Neural progenitor cell (in vitro differentiated cells): ENCODE results near the gene PCSK2. TPM values are rescaled to one million over a fixed set of nuclear protein-coding genes. Genes with fewer than 3 reads are reported as not detected.

ENCODE experiments used
- DNase-seq: peaks from one replicate; pipeline ENCODE4 v3.0.0-alpha.2; 2016; ENCODE audit warnings: low spot score
- H2AFZ ChIP-seq: fragments of 200-600 bp; sonication (generic); replicated peaks from 2 replicates; pipeline ENCODE4 v1.6.1; 2016; ENCODE audit warnings: antibody characterized with exemption
- H3F3A ChIP-seq: fragments of 200-600 bp; sonication (generic); 2 replicates; pipeline ENCODE4 v1.6.1; 2016; ENCODE audit warnings: antibody characterized with exemption, low read depth
- H3K27ac ChIP-seq: fragments of 200-600 bp; sonication (generic); 2 replicates; pipeline ENCODE4 v1.5.1; 2016; ENCODE audit warnings: mild to moderate bottlenecking
- H3K27me3 ChIP-seq: fragments of 200-600 bp; sonication (generic); 2 replicates; pipeline ENCODE4 v1.6.1; 2016; ENCODE audit warnings: mild to moderate bottlenecking, moderate library complexity
- H3K36me3 ChIP-seq: fragments of 200-600 bp; sonication (generic); 2 replicates; pipeline ENCODE4 v1.5.1; 2016
- H3K4me1 ChIP-seq: fragments of 200-600 bp; sonication (generic); 2 replicates; pipeline ENCODE4 v1.6.1; 2016; ENCODE audit warnings: mixed run types
- H3K4me2 ChIP-seq: fragments of 200-600 bp; sonication (generic); 2 replicates; pipeline ENCODE4 v1.6.1; 2016
- H3K4me3 ChIP-seq: fragments of 200-600 bp; sonication (generic); 2 replicates; pipeline ENCODE4 v1.5.1; 2016
- H3K79me2 ChIP-seq: fragments of 200-600 bp; sonication (generic); 2 replicates; pipeline ENCODE4 v1.6.1; 2016; ENCODE audit warnings: low read depth
- H3K9ac ChIP-seq: fragments of 200-600 bp; sonication (generic); 2 replicates; pipeline ENCODE4 v1.6.1; 2016
- H3K9me3 ChIP-seq: fragments of 200-600 bp; sonication (generic); 2 replicates; pipeline ENCODE4 v1.5.1; 2016; ENCODE audit warnings: low read depth
- H4K20me1 ChIP-seq: fragments of 200-600 bp; sonication (generic); 2 replicates; pipeline ENCODE4 v1.6.1; 2016; ENCODE audit warnings: low read depth
- H3K27ac Mint-ChIP-seq: 3 replicates; pipeline ENCODE4 v1.8.0; 2021; ENCODE audit warnings: mixed read lengths
- H3K27me3 Mint-ChIP-seq: 2 replicates; pipeline ENCODE4 v1.8.0; 2022; ENCODE audit warnings: low read depth, mild to moderate bottlenecking, inconsistent platforms, moderate library complexity, mixed read lengths; ENCODE audit not compliant: insufficient read depth
- H3K36me3 Mint-ChIP-seq: 3 replicates; pipeline ENCODE4 v1.8.0; 2021; ENCODE audit warnings: mixed read lengths
- H3K4me1 Mint-ChIP-seq: 3 replicates; pipeline ENCODE4 v1.8.0; 2021; ENCODE audit warnings: mixed read lengths
- H3K4me3 Mint-ChIP-seq: 3 replicates; pipeline ENCODE4 v1.8.0; 2021; ENCODE audit warnings: mild to moderate bottlenecking, moderate library complexity, mixed read lengths
- H3K9me3 Mint-ChIP-seq: 3 replicates; pipeline ENCODE4 v1.8.0; 2020; ENCODE audit warnings: mixed read lengths
- EZH2 ChIP-seq: fragments of 200-600 bp; sonication (generic); IDR thresholded peaks from 2 replicates; pipeline ENCODE4 v1.6.1; 2017; ENCODE audit warnings: antibody characterized with exemption, mild to moderate bottlenecking, moderate library complexity
- EZH2phosphoT487 ChIP-seq: fragments of 200-600 bp; sonication (generic); IDR thresholded peaks from 2 replicates; pipeline ENCODE4 v1.6.1; 2017; ENCODE audit warnings: antibody characterized with exemption
- total RNA-seq: library from RNA; depleted of rRNA; stranded (reverse); fragments of >200 nt; gene quantifications from 2 replicates; pipeline ENCODE4 v1.2.3, GENCODE V29; 2015; ENCODE audit warnings: low replicate concordance
- TF ChIP-seq, protein P1 (sequence below): fragments of 200-600 bp; sonication (generic); IDR thresholded peaks from 2 replicates; pipeline ENCODE4 v1.5.1; 2017; ENCODE audit warnings: antibody characterized with exemption, mild to moderate bottlenecking

The PCSK2 gene
- total RNA-seq, 1 donor from 2014 or later: 0.07 TPM

DNA sequence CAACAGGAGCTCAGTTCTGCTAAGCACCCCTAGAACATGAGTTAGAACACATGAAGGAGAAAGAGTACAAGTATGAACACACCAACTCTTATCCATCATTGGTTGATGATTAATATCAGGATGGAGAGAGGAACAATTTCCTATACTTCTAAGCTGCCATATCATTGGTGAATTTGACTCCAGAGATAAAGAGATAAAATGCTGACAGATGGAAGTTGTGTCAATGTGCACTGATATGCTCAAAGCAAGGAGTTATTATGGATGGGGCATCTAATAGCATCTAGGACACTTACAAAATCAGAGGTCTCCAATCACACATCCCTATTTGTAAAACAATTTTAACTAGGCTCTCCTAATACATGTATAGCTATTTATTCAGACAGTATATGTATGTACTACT, 159.0 kb downstream of the PCSK2 start:
- Mint-ChIP-seq H3K36me3 (no peaks in the 10 kb centered on the region), H3K27me3 (no peaks in the 10 kb centered on the region), H3K4me3 (no peak overlapping the region), H3K4me1 (no peaks in the 10 kb centered on the region), H3K9me3 (no peaks in the 10 kb centered on the region), H3K27ac (no peak overlapping the region)
- no peaks in the 10 kb centered on the region for H3F3A ChIP-seq
- no peak overlapping the region for H3K4me3 ChIP-seq
- no peaks in the 10 kb centered on the region for H4K20me1 ChIP-seq
- H3K9ac ChIP-seq: no peak overlapping the region
- no peak overlapping the region for H2AFZ ChIP-seq
- H3K27me3 ChIP-seq: no peaks in the 10 kb centered on the region
- TF ChIP-seq, protein P1, sequence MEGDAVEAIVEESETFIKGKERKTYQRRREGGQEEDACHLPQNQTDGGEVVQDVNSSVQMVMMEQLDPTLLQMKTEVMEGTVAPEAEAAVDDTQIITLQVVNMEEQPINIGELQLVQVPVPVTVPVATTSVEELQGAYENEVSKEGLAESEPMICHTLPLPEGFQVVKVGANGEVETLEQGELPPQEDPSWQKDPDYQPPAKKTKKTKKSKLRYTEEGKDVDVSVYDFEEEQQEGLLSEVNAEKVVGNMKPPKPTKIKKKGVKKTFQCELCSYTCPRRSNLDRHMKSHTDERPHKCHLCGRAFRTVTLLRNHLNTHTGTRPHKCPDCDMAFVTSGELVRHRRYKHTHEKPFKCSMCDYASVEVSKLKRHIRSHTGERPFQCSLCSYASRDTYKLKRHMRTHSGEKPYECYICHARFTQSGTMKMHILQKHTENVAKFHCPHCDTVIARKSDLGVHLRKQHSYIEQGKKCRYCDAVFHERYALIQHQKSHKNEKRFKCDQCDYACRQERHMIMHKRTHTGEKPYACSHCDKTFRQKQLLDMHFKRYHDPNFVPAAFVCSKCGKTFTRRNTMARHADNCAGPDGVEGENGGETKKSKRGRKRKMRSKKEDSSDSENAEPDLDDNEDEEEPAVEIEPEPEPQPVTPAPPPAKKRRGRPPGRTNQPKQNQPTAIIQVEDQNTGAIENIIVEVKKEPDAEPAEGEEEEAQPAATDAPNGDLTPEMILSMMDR: no peak
- H3K4me2 ChIP-seq: no peak overlapping the region
- H3K79me2 ChIP-seq: no peaks in the 10 kb centered on the region
- no peaks in the 10 kb centered on the region for H3K4me1 ChIP-seq
- no peak for DNase-seq
- H3K27ac ChIP-seq: no peak overlapping the region
- H3K9me3 ChIP-seq: no peaks in the 10 kb centered on the region
- no peaks in the 10 kb centered on the region for H3K36me3 ChIP-seq

DNA sequence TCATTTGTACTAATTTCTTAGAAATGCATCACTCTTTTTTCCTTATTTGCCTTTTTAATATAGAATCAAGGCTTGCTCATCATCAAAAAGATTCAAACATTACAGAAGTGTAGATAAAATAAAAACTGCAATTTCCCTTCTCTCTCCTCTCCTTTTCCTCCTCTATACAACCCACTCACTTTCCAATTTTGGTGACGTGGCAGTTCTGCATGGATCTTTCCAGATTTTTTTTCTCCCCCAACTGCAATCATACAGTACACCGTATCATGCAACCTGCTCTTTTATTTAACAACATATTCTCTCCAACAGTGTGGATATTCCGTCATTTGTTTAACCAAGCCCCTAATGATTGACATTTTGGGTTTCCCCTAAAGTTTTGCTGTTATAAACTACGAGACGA, 163.8 kb downstream of the PCSK2 start:
- Histone ChIP-seq H3K9ac (no peak overlapping the region), H3K36me3 (no peaks in the 10 kb centered on the region), H4K20me1 (no peaks in the 10 kb centered on the region), H3K4me1 (no peaks in the 10 kb centered on the region), H3K27ac (no peak overlapping the region), H3K9me3 (no peaks in the 10 kb centered on the region), H3K27me3 (no peaks in the 10 kb centered on the region), H3K4me2 (no peak overlapping the region), H3K4me3 (no peak overlapping the region), H3F3A (no peaks in the 10 kb centered on the region), H3K79me2 (no peaks in the 10 kb centered on the region), H2AFZ (no peak overlapping the region)
- no peak for DNase-seq
- TF ChIP-seq EZH2 (no peak), EZH2phosphoT487 (no peak)
- TF ChIP-seq, protein P1: no peak
- peaks cover 2% of the 10 kb centered on the region for H3K27me3 Mint-ChIP-seq
- no peaks in the 10 kb centered on the region for H3K4me1 Mint-ChIP-seq
- no peak overlapping the region for H3K4me3 Mint-ChIP-seq
- H3K36me3 Mint-ChIP-seq: no peaks in the 10 kb centered on the region
- H3K27ac Mint-ChIP-seq: no peak overlapping the region
- no peaks in the 10 kb centered on the region for H3K9me3 Mint-ChIP-seq

DNA sequence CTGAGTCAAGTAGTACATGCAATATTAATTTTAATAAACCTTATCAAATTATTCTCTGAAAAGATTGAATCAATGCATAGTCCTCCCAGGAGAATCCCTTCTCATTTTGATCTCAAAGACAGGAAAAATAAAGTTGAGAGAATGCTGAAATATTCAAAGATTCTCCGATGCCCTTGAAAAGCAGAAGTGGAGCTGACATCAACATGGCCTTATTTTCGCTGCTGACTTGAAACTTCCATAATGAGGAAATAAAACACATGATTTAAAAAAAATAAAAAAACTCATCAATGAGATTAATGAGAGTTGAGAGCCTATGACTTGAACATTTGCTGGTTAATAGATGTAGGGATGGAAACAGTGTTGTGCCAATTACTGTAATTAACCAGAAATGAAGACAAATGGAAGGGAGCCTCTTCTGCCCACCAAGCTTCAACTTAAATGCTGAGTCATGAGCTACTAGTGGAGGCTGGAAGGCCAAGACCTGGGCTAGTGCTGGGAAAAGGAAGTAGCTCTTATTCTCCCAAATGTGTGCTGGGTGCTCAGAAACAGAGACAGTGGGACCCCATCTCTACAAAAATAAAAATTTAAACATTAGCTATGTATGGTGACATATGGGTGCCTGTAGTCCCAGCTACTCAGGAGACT, 164.4 kb downstream of the PCSK2 start:
- H3K4me3 ChIP-seq: no peak overlapping the region
- Mint-ChIP-seq H3K36me3 (no peaks in the 10 kb centered on the region), H3K4me1 (no peaks in the 10 kb centered on the region), H3K27ac (no peak overlapping the region), H3K27me3 (peaks cover 2% of the 10 kb centered on the region), H3K9me3 (no peaks in the 10 kb centered on the region), H3K4me3 (no peak overlapping the region)
- TF ChIP-seq EZH2phosphoT487 (no peak), EZH2 (no peak)
- TF ChIP-seq, protein P1: no peak
- no peak overlapping the region for H2AFZ ChIP-seq
- no peaks in the 10 kb centered on the region for H3K4me1 ChIP-seq
- H3K27ac ChIP-seq: no peak overlapping the region
- H3K4me2 ChIP-seq: no peak overlapping the region
- no peaks in the 10 kb centered on the region for H3K27me3 ChIP-seq
- H3F3A ChIP-seq: no peaks in the 10 kb centered on the region
- H3K9ac ChIP-seq: no peak overlapping the region
- no peaks in the 10 kb centered on the region for H3K36me3 ChIP-seq
- no peaks in the 10 kb centered on the region for H4K20me1 ChIP-seq
- DNase-seq: no peak
- no peaks in the 10 kb centered on the region for H3K9me3 ChIP-seq
- no peaks in the 10 kb centered on the region for H3K79me2 ChIP-seq
